Sigmoid colon (tissue), 7 donors: ENCODE measurements around the gene DYTN. TPM values are rescaled to one million over a fixed set of nuclear protein-coding genes. Genes with fewer than 3 reads are reported as not detected.

Experiments
- DNase-seq: peaks from one replicate; pipeline ENCODE4 v3.0.0-alpha.2; 2019
- H3K27ac ChIP-seq, 4 donors: fragments of 200-600 bp; sonication (generic); one replicate each; pipeline ENCODE4 v1.5.1; 2016 to 2019; ENCODE audit warnings: mild to moderate bottlenecking in 1 of 4
- H3K27me3 ChIP-seq, 3 donors: fragments of 200-600 bp; sonication (generic); one replicate each; pipeline ENCODE4 v1.5.1; 2019; ENCODE audit warnings: mild to moderate bottlenecking in 1 of 3
- H3K36me3 ChIP-seq, 4 donors: fragments of 200-600 bp; sonication (generic); one replicate each; pipeline ENCODE4 v1.5.1; 2016 to 2019
- H3K4me1 ChIP-seq, 4 donors: fragments of 200-600 bp; sonication (generic); one replicate each; pipeline ENCODE4 v1.5.1; 2017 to 2019
- H3K4me3 ChIP-seq, 4 donors: fragments of 200-600 bp; sonication (generic); one replicate each; pipeline ENCODE4 v1.5.1; 2017 to 2019; ENCODE audit warnings: mild to moderate bottlenecking in 2 of 4, moderate library complexity in 1 of 4
- H3K9me3 ChIP-seq, 4 donors: fragments of 200-600 bp in 3 of 4; sonication (generic) in 3 of 4; one replicate each; pipeline versions ENCODE4 v1.5.1 to v1.6.1; 2013 to 2019
- CTCF ChIP-seq, 4 experiments: fragments of 450-650 bp in 3 of 4; fragments of 200-600 bp in 1 of 4; IDR thresholded peaks; one replicate each; pipeline ENCODE4 v1.5.1; 2016 to 2019; ENCODE audit warnings: antibody characterized with exemption in 4 of 4, mild to moderate bottlenecking in 3 of 4, moderate library complexity in 2 of 4
- EP300 ChIP-seq, 4 donors: sonication (generic); formaldehyde crosslinking; IDR thresholded peaks; one replicate each; pipeline ENCODE4 v1.6.1; 2017; ENCODE audit warnings: antibody characterized with exemption in 4 of 4
- POLR2A ChIP-seq, 2 donors: fragments of 450-650 bp; IDR thresholded peaks; one replicate each; pipeline ENCODE4 v1.6.1; 2016; ENCODE audit warnings: antibody characterized with exemption in 2 of 2, mild to moderate bottlenecking in 2 of 2, moderate library complexity in 2 of 2
- POLR2AphosphoS5 ChIP-seq, 4 donors: sonication (generic); formaldehyde crosslinking; IDR thresholded peaks; one replicate each; pipeline ENCODE4 v1.6.1; 2017; ENCODE audit warnings: antibody characterized with exemption in 4 of 4
- WGBS, 2 donors: extraction: QIAGEN DNeasy Blood & Tissue Kit; methylation state at CpG; one replicate each; pipeline ENCODE4 v1.1.7; 2013; 5-methylcytosine and 5-hydroxymethylcytosine counted together
- intact Hi-C: fragments of 100-400 bp; cut with DNase I; formaldehyde crosslinking; loops from one replicate; pipeline ENCODE4 v1.15.1; 2023
- polyA plus RNA-seq, 3 donors: library from polyadenylated mRNA; stranded (reverse); fragments of 200-250 nt; gene quantifications; one replicate each; pipeline ENCODE4 v1.2.3, GENCODE V29; 2013
- total RNA-seq, 4 donors: library from RNA; depleted of rRNA; stranded (reverse); fragments of >200 nt; gene quantifications; one replicate each; pipeline ENCODE4 v1.1.0, GENCODE V29; 2016
- donor health status: healthy with polysubstance abuse.
- donor health status: Bipolar disorder and iron deficiency.
- donor health status: healthy.

The DYTN gene
- total and polyA plus RNA-seq, 7 donors: not detected

DNA sequence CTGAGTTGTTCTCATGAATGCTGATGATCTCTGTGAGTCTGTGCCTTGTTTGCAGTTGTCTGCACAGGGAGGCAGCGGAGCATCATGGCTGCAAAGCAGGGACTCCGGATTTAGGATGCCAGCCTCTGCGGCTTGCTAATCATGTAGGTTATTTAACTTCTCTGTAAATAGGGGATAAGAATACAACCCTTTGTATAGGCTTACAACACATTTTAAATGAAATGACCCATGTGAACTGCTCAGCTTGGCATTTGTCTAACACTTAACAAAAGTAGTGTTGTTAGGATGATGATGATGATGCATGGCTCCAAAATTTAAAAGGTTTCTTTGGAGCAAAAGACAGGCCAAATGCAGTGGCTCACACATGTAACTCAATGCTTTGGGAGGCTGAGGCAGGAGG lies 19.4 kb downstream of the DYTN start:
- no peak for TF ChIP-seq EP300 (IDR thresholded peaks at IDR 0.05)
- TF ChIP-seq POLR2A (IDR thresholded peaks at IDR 0.05): no peak
- TF ChIP-seq POLR2AphosphoS5 (IDR thresholded peaks at IDR 0.05): no peak
- no peak for DNase-seq
- Histone ChIP-seq H3K4me3 (no peak overlapping the region), H3K27me3 (no peaks in the 10 kb centered on the region), H3K9me3 (no peaks in the 10 kb centered on the region), H3K36me3 (no peaks in the 10 kb centered on the region), H3K27ac (no peak overlapping the region), H3K4me1 (no peaks in the 10 kb centered on the region)
- WGBS, 2 donors: 88 to 92% methylated on average over 3 of the region's 3 CpGs
- intact Hi-C loops: loop anchor here (10.0 kb wide), 1 partner anchor 286 kb away; no protein-coding TSS in a partner anchor

- intact Hi-C loops: loop anchor here (10.0 kb wide), 1 partner anchor 288 kb away; no protein-coding TSS in a partner anchor
- TF ChIP-seq EP300 (IDR thresholded peaks at IDR 0.05): no peak
- no peak for TF ChIP-seq POLR2A (IDR thresholded peaks at IDR 0.05)
- no peak for TF ChIP-seq CTCF (IDR thresholded peaks at IDR 0.05)
- TF ChIP-seq POLR2AphosphoS5 (IDR thresholded peaks at IDR 0.05): no peak
- Histone ChIP-seq H3K27ac (no peak overlapping the region), H3K36me3 (no peaks in the 10 kb centered on the region), H3K9me3 (no peaks in the 10 kb centered on the region), H3K4me1 (no peaks in the 10 kb centered on the region), H3K4me3 (no peak overlapping the region), H3K27me3 (no peaks in the 10 kb centered on the region)
- DNase-seq: no peak
These were observed 21.3 kb downstream of the DYTN start for GRCh38 chr2:206696910-206697309.

DNA sequence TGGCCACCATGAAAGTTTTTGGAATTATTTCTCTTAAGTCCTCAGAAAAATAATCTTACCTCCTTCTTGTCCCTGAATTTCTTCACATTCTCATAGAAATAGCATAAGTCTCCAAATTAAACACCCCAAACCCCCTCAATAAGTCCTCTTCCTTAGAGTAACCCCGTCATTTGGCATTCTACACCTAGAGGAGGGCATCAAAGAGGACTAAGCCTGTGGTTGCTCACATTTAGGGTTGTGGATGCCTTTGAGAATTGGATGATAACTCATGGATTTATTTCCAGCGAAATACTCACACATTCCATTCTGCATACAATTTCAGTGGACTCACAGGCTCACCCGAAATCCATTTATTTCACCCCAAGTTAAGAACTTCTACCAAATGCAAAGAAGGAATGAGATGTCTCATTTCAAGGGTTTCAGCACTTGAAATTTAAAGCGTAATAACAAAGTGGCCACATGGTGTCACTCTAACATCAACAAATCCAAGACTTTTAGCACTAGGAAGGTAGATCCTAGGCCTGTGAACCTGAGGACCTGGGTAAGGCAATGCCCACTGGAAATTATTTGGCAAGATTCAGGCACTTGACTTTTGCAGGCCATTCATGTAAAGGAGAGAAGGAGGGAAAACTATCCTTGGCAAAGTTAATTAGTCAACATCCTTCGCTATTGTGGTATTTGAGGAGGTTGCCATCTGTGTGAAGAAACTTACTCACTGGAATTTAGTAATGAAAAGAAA lies 24.6 kb downstream of the DYTN start:
- Histone ChIP-seq H3K27me3 (no peaks in the 10 kb centered on the region), H3K36me3 (no peaks in the 10 kb centered on the region), H3K4me3 (no peak overlapping the region), H3K4me1 (no peaks in the 10 kb centered on the region), H3K27ac (no peak overlapping the region), H3K9me3 (no peaks in the 10 kb centered on the region)
- no peak for TF ChIP-seq POLR2A (IDR thresholded peaks at IDR 0.05)
- TF ChIP-seq POLR2AphosphoS5 (IDR thresholded peaks at IDR 0.05): no peak
- TF ChIP-seq CTCF (IDR thresholded peaks at IDR 0.05): peak in 3 of 4 experiments; percentile 54 to 65 (median 54)
- no peak for DNase-seq
- intact Hi-C loops: loop anchor here (2.0 to 10.0 kb wide), 3 partner anchors 89 to 781 kb away; no protein-coding TSS in a partner anchor
- WGBS, 2 donors: 23 to 40% methylated on average over 5 of the region's 5 CpGs

GRCh38 chr2:206692971-206693370 lies 25.2 kb downstream of the DYTN start:
- Histone ChIP-seq H3K4me1 (no peaks in the 10 kb centered on the region), H3K4me3 (no peak overlapping the region), H3K27me3 (no peaks in the 10 kb centered on the region), H3K27ac (no peak overlapping the region), H3K9me3 (no peaks in the 10 kb centered on the region), H3K36me3 (no peaks in the 10 kb centered on the region)
- DNase-seq: no peak
- WGBS, 2 donors: 66 to 84% methylated on average over 7 of the region's 7 CpGs
- no peak for TF ChIP-seq CTCF (IDR thresholded peaks at IDR 0.05)
- TF ChIP-seq POLR2AphosphoS5 (IDR thresholded peaks at IDR 0.05): no peak
- TF ChIP-seq EP300 (IDR thresholded peaks at IDR 0.05): no peak
- no peak for TF ChIP-seq POLR2A (IDR thresholded peaks at IDR 0.05)
- intact Hi-C loops: loop anchor here (2.0 to 10.0 kb wide), 3 partner anchors 89 to 782 kb away; no protein-coding TSS in a partner anchor

- intact Hi-C loops: no loop called here
- Histone ChIP-seq H3K27me3 (no peaks in the 10 kb centered on the region), H3K9me3 (no peaks in the 10 kb centered on the region), H3K27ac (no peak overlapping the region), H3K4me1 (no peaks in the 10 kb centered on the region), H3K36me3 (no peaks in the 10 kb centered on the region), H3K4me3 (no peak overlapping the region)
- DNase-seq: no peak
- no peak for TF ChIP-seq EP300 (IDR thresholded peaks at IDR 0.05)
- no peak for TF ChIP-seq POLR2AphosphoS5 (IDR thresholded peaks at IDR 0.05)
- no peak for TF ChIP-seq POLR2A (IDR thresholded peaks at IDR 0.05)
- no peak for TF ChIP-seq CTCF (IDR thresholded peaks at IDR 0.05)
- 39 to 41% methylated on average over 1 of the region's 1 CpG for WGBS, 2 donors
These were observed 29.2 kb downstream of the DYTN start for GRCh38 chr2:206688990-206689389.
